Transverse colon (tissue), 4 donors: ENCODE results near the gene SHFL. TPM values are rescaled to one million over a fixed set of nuclear protein-coding genes. Genes with fewer than 3 reads are reported as not detected.
A peak's percentile ranks its signal among the peaks of the same experiment; 100 is the strongest.

ENCODE experiments used
- DNase-seq: peaks from one replicate; pipeline ENCODE4 v3.0.0-alpha.2; 2019
- H3K27ac ChIP-seq, 4 donors: fragments of 200-600 bp; sonication (generic); 2 replicates each; pipeline ENCODE4 v1.5.1; 2016 to 2018; ENCODE audit warnings: inconsistent platforms in 4 of 4
- H3K27me3 ChIP-seq: fragments of 200-600 bp; sonication (generic); 2 replicates; pipeline ENCODE4 v1.5.1; 2017; ENCODE audit warnings: inconsistent platforms
- H3K36me3 ChIP-seq, 4 donors: fragments of 200-600 bp; sonication (generic); 2 replicates each; pipeline ENCODE4 v1.5.1; 2017 to 2019; ENCODE audit warnings: inconsistent platforms in 4 of 4
- H3K4me1 ChIP-seq, 4 donors: fragments of 200-600 bp; sonication (generic); 2 replicates each; pipeline ENCODE4 v1.5.1; 2017 to 2020; ENCODE audit warnings: inconsistent platforms in 4 of 4
- H3K4me3 ChIP-seq, 4 donors: fragments of 200-600 bp; sonication (generic); 1 replicate in 1 of 4; 2 replicates in 3 of 4; pipeline versions ENCODE4 v1.5.1 to v1.6.1; 2017 to 2019; ENCODE audit warnings: inconsistent platforms in 4 of 4
- H3K9me3 ChIP-seq, 2 donors: fragments of 200-600 bp; sonication (generic); 2 replicates each; pipeline ENCODE4 v1.5.1; 2017 to 2019; ENCODE audit warnings: inconsistent platforms in 2 of 2
- EP300 ChIP-seq: sonication (generic); formaldehyde crosslinking; IDR thresholded peaks from one replicate; pipeline ENCODE4 v1.6.1; 2017; ENCODE audit warnings: antibody characterized with exemption, low read depth
- POLR2A ChIP-seq: fragments of 450-650 bp; IDR thresholded peaks from one replicate; pipeline ENCODE4 v1.6.1; 2016; ENCODE audit warnings: antibody characterized with exemption, mild to moderate bottlenecking, moderate library complexity
- POLR2AphosphoS5 ChIP-seq, 3 donors: sonication (generic); formaldehyde crosslinking; IDR thresholded peaks; one replicate each; pipeline ENCODE4 v1.6.1; 2016; ENCODE audit warnings: antibody characterized with exemption in 3 of 3
- WGBS, 2 donors: methylation state at CpG; one replicate each; pipeline ENCODE4 v1.1.5; 2018; ENCODE audit warnings: low coverage in 1 of 2; 5-methylcytosine and 5-hydroxymethylcytosine counted together
- in situ Hi-C, 4 donors: fragments of 200-750 bp; cut with MboI; loops; one replicate each; pipeline versions ENCODE4 v1.15.0 to v1.15.1; 2017; ENCODE audit warnings: low sequenced_read_pairs in 3 of 4, low pct_ligation_motif_present in 1 of 4, low pct_unique_long_range_greater_than_20kb in 1 of 4
- intact Hi-C: fragments of 100-400 bp; cut with DNase I; formaldehyde crosslinking; loops from one replicate; pipeline ENCODE4 v1.15.1; 2023; ENCODE audit warnings: low total_unique reads
- total RNA-seq, 4 donors: library from RNA; depleted of rRNA; stranded (reverse); fragments of >200 nt; gene quantifications; one replicate each; pipeline ENCODE4 v1.1.0, GENCODE V29; 2016
- TF ChIP-seq, protein P1 (sequence below), 5 experiments: fragments of 200-600 bp in 3 of 5; fragments of 450-650 bp in 2 of 5; sonication (generic) in 3 of 5; IDR thresholded peaks; 1 replicate in 2 of 5; 2 replicates in 3 of 5; pipeline ENCODE4 v1.5.1; 2016 to 2017; ENCODE audit warnings: antibody characterized with exemption in 5 of 5, inconsistent platforms in 3 of 5, mild to moderate bottlenecking in 2 of 5, moderate library complexity in 1 of 5

The SHFL gene
- total RNA-seq, 4 donors from 2014 or later, result 24.5 to 56.1 (median 39.0) TPM

DNA sequence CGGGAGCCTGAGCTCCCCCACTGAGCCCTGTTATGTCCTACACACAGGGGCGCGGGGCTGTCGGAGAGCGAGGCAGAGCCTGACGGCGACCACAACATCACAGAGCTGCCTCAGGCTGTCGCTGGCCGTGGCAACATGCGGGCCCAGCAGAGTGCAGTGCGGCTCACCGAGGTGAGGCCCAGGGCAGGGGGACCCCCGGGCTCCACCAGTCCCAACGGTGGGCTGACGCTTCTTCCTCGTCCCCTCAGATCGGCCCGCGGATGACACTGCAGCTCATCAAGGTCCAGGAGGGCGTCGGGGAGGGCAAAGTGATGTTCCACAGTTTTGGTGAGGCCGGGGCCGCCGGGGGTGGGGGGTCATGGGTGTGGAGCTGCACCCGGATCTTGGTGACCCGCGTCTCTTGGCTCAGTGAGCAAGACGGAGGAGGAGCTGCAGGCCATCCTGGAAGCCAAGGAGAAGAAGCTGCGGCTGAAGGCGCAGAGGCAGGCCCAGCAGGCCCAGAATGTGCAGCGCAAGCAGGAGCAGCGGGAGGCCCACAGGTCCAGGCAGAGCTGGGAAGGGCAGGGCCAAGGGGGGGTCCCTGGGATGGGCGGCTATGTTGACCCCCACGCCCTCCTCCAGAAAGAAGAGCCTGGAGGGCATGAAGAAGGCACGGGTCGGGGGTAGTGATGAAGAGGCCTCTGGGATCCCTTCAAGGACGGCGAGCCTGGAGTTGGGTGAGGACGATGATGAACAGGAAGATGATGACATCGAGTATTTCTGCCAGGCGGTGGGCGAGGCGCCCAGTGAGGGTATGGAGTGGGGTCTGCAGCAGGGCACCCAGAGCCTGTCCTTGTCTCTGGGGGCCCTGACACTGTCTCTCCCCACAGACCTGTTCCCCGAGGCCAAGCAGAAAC lies 24.2 kb downstream of the SHFL start:
- H3K4me3 ChIP-seq, result no peak overlapping the region
- peak; percentile 10 for DNase-seq
- peaks cover 0 to 38% (median 18%) of the 10 kb centered on the region in 4 donors for H3K36me3 ChIP-seq
- peaks cover 14 to 27% (median 21%) of the 10 kb centered on the region in 4 donors for H3K4me1 ChIP-seq
- no peak overlapping the region for H3K27ac ChIP-seq
- TF ChIP-seq EP300 (no peak), POLR2A (no peak), POLR2AphosphoS5 (IDR thresholded peaks at IDR 0.05) (no peak)
- TF ChIP-seq, protein P1, sequence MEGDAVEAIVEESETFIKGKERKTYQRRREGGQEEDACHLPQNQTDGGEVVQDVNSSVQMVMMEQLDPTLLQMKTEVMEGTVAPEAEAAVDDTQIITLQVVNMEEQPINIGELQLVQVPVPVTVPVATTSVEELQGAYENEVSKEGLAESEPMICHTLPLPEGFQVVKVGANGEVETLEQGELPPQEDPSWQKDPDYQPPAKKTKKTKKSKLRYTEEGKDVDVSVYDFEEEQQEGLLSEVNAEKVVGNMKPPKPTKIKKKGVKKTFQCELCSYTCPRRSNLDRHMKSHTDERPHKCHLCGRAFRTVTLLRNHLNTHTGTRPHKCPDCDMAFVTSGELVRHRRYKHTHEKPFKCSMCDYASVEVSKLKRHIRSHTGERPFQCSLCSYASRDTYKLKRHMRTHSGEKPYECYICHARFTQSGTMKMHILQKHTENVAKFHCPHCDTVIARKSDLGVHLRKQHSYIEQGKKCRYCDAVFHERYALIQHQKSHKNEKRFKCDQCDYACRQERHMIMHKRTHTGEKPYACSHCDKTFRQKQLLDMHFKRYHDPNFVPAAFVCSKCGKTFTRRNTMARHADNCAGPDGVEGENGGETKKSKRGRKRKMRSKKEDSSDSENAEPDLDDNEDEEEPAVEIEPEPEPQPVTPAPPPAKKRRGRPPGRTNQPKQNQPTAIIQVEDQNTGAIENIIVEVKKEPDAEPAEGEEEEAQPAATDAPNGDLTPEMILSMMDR (IDR thresholded peaks at IDR 0.05), result no peak
- 91% methylated on average over 42 of the region's 44 CpGs; no CpG with 5 or more reads in 1 of the 2 donors for WGBS, 2 donors
- intact Hi-C loops (loop anchor here (10.0 kb wide), 1 partner anchor 124 kb away; the partner anchor contains the start of gene S1PR2), in situ Hi-C loops (loop anchor here in 1 of 4 donors (25.0 kb wide), 1 partner anchor 127 kb away; the partner anchor contains the start of gene S1PR2)
- no peaks in the 10 kb centered on the region for H3K27me3 ChIP-seq
- H3K9me3 ChIP-seq, result no peaks in the 10 kb centered on the region

GRCh38 chr19:10110972-10111317 lies 24.8 kb downstream of the SHFL start:
- no peaks in the 10 kb centered on the region for H3K27me3 ChIP-seq
- peaks cover 10 to 24% (median 16%) of the 10 kb centered on the region in 4 donors for H3K4me1 ChIP-seq
- H3K9me3 ChIP-seq, result no peaks in the 10 kb centered on the region
- 91% methylated on average over 19 of the region's 19 CpGs; no CpG with 5 or more reads in 1 of the 2 donors for WGBS, 2 donors
- in situ Hi-C loops, result loop anchor here in 1 of 4 donors (25.0 kb wide), 1 partner anchor 126 kb away; the partner anchor contains the start of gene S1PR2
- intact Hi-C loops, result loop anchor here (10.0 kb wide), 1 partner anchor 124 kb away; the partner anchor contains the start of gene S1PR2
- TF ChIP-seq POLR2AphosphoS5 (IDR thresholded peaks at IDR 0.05) (no peak), EP300 (no peak), POLR2A (no peak)
- TF ChIP-seq, protein P1 (IDR thresholded peaks at IDR 0.05), result no peak
- H3K36me3 ChIP-seq, result peaks cover 0 to 44% (median 18%) of the 10 kb centered on the region in 4 donors
- peak overlapping the region in 2 of 4 donors; percentile 8 to 22 for H3K27ac ChIP-seq
- no peak for DNase-seq
- no peak overlapping the region for H3K4me3 ChIP-seq

DNA sequence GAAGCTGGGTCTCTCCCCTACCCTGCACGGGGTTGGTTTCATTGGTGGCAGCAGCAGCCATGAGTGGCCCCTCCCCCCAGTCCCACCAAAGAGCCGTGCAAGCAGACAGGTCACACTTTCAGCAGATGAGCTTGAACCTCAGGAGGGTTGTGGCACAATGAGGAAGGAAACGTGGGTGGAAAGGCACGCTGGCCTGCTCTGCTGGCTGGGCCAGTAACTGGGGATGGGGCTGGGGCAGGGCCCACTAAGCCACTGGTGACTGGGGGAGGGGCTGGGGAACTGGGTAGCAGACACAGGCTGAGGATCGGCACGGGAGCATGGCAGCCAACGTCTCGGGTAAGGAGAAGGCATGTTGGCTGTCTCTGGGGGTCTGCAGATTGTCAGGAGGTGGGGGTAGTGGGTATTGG lies 25.3 kb downstream of the SHFL start, which contains the start of gene P2RY11:
Gene P2RY11 (plus strand): TSS at position 289 of the 407 bp plus-strand sequence. CDS start 29 bp downstream, at position 318.
- Histone ChIP-seq H3K27me3 (no peaks in the 10 kb centered on the region), H3K27ac (peak within 1 kb of the TSS; percentile 7 to 55 (median 48)), H3K36me3 (peaks cover 0 to 45% (median 18%) of the 10 kb centered on the region in 4 donors), H3K4me3 (peak within 1 kb of the TSS in 1 of 4 donors; percentile 4), H3K9me3 (no peaks in the 10 kb centered on the region), H3K4me1 (peaks cover 10 to 22% (median 15%) of the 10 kb centered on the region in 4 donors)
- peak; percentile 49 for DNase-seq
- in situ Hi-C loops, result loop anchor here in 1 of 4 donors (25.0 kb wide), 1 partner anchor 126 kb away; the partner anchor contains the start of gene S1PR2
- TF ChIP-seq, protein P1 (IDR thresholded peaks at IDR 0.05), result no peak
- TF ChIP-seq POLR2AphosphoS5 (IDR thresholded peaks at IDR 0.05), result peak in 1 of 3 donors; percentile 17
- no peak for TF ChIP-seq EP300
- TF ChIP-seq POLR2A, result no peak
- 59% methylated on average over 8 of the region's 8 CpGs; no CpG with 5 or more reads in 1 of the 2 donors for WGBS, 2 donors
- intact Hi-C loops, result loop anchor here (10.0 kb wide), 1 partner anchor 123 kb away; the partner anchor contains the start of gene S1PR2
